T-helper 22 cell (primary cell): ENCODE measurements around the gene COL4A2.
"Not testable (repeated sequence)": the region's sequence is repeated elsewhere in the genome, so short reads cannot be mapped to it uniquely, and the experiment has no call there.

ENCODE experiments used
- DNase-seq: peaks from one replicate; pipeline ENCODE4 v3.0.0-alpha.2; 2020; ENCODE audit warnings: low read depth

COL4A2 gene

GRCh38 chr13:110518571-110518970 lies 211.5 kb downstream of the COL4A2 start:
- no peak for DNase-seq

- no peak for DNase-seq
Observed at GRCh38 chr13:110519046-110519445, 212.0 kb downstream of the COL4A2 start.

- no peak for DNase-seq
Observed at GRCh38 chr13:110519506-110519905, 212.4 kb downstream of the COL4A2 start.

- DNase-seq = no peak
Observed at GRCh38 chr13:110520431-110521295, 213.6 kb downstream of the COL4A2 start.

GRCh38 chr13:110521296-110521680 lies 214.2 kb downstream of the COL4A2 start:
- DNase-seq = no peak

- no peak for DNase-seq
Observed at GRCh38 chr13:110521946-110522345, 214.9 kb downstream of the COL4A2 start.

- DNase-seq = no peak
Observed at GRCh38 chr13:110522721-110523120, 215.6 kb downstream of the COL4A2 start.

- DNase-seq = no peak
Observed at GRCh38 chr13:110523180-110523579, 216.1 kb downstream of the COL4A2 start.

- no peak for DNase-seq
Observed at GRCh38 chr13:110523838-110524540, 216.9 kb downstream of the COL4A2 start.

GRCh38 chr13:110524541-110525257 lies 217.6 kb downstream of the COL4A2 start:
- DNase-seq = no peak

- no peak for DNase-seq
Observed at GRCh38 chr13:110525328-110526319, 218.5 kb downstream of the COL4A2 start.

GRCh38 chr13:110528371-110528770 lies 221.3 kb downstream of the COL4A2 start:
- DNase-seq = no peak

- DNase-seq = no peak
Observed at GRCh38 chr13:110528911-110529310, 221.8 kb downstream of the COL4A2 start.

- DNase-seq = no peak
Observed at GRCh38 chr13:110529522-110530311, 222.6 kb downstream of the COL4A2 start.

GRCh38 chr13:110531100-110531499 lies 224.0 kb downstream of the COL4A2 start:
- DNase-seq = no peak

- DNase-seq = no peak
Observed at GRCh38 chr13:110531671-110532083, 224.6 kb downstream of the COL4A2 start.

GRCh38 chr13:110532258-110532657 lies 225.2 kb downstream of the COL4A2 start:
- DNase-seq = not testable (repeated sequence)

- DNase-seq = no peak
Observed at GRCh38 chr13:110533771-110534670, 226.9 kb downstream of the COL4A2 start.

GRCh38 chr13:110535526-110535925 lies 228.4 kb downstream of the COL4A2 start:
- no peak for DNase-seq
